Measurements from ENCODE around the gene ST8SIA4.

GRCh38 chr5:100853582-100853981, 49.5 kb downstream of the ST8SIA4 start:
- TF ChIP-seq CTCF (IDR thresholded peaks at IDR 0.05) (no peak), POLR2A (IDR thresholded peaks at IDR 0.05) (no peak)

Data from heart left ventricle (tissue), 13 donors.